ENCODE data around the gene PAIP2.
"Not testable (repeated sequence)": the region's sequence is repeated elsewhere in the genome, so short reads cannot be mapped to it uniquely, and the experiment has no call there.

The PAIP2 gene

GRCh38 chr5:139392678-139393496 is 51.2 kb downstream of the PAIP2 start:
- DNase-seq (ENCODE audit: low read depth), result peak; percentile 71

- no peak for DNase-seq (ENCODE audit: low read depth)
Measured at GRCh38 chr5:139393497-139394122, 52.0 kb downstream of the PAIP2 start.

GRCh38 chr5:139394123-139394653 is 52.5 kb downstream of the PAIP2 start:
- no peak for DNase-seq (ENCODE audit: low read depth)

GRCh38 chr5:139394654-139395566 is 53.3 kb downstream of the PAIP2 start, which contains the start of gene PROB1:
TSS of gene PROB1 (minus strand) at chr5:139395104. CDS start at chr5:139395081, 23 bp downstream.
- DNase-seq (ENCODE audit: low read depth), result no peak

- DNase-seq (ENCODE audit: low read depth), result no peak
Measured at GRCh38 chr5:139395844-139396640, 54.4 kb downstream of the PAIP2 start.

- DNase-seq (ENCODE audit: low read depth), result no peak
Measured at GRCh38 chr5:139396691-139397090, 55.0 kb downstream of the PAIP2 start.

- no peak for DNase-seq (ENCODE audit: low read depth)
Measured at GRCh38 chr5:139397921-139398320, 56.3 kb downstream of the PAIP2 start.

GRCh38 chr5:139399501-139400121 is 58.0 kb downstream of the PAIP2 start:
- DNase-seq (ENCODE audit: low read depth), result no peak

GRCh38 chr5:139401546-139401945 is 59.9 kb downstream of the PAIP2 start:
- DNase-seq (ENCODE audit: low read depth), result no peak

GRCh38 chr5:139402561-139403158 is 61.0 kb downstream of the PAIP2 start:
- DNase-seq (ENCODE audit: low read depth), result no peak

- DNase-seq (ENCODE audit: low read depth), result no peak
Measured at GRCh38 chr5:139403418-139403786, 61.7 kb downstream of the PAIP2 start.

GRCh38 chr5:139403787-139404483 is 62.3 kb downstream of the PAIP2 start, which contains the start of gene SPATA24:
TSS of gene SPATA24 (minus strand) at chr5:139404089. CDS start at chr5:139404060, 29 bp downstream.
- DNase-seq (ENCODE audit: low read depth), result peak; percentile 98

GRCh38 chr5:139404484-139404840 is 62.8 kb downstream of the PAIP2 start:
- DNase-seq (ENCODE audit: low read depth), result no peak

GRCh38 chr5:139406963-139407362 is 65.3 kb downstream of the PAIP2 start:
- DNase-seq (ENCODE audit: low read depth), result no peak

- DNase-seq (ENCODE audit: low read depth), result no peak
Measured at GRCh38 chr5:139407517-139407916, 65.9 kb downstream of the PAIP2 start.

- DNase-seq (ENCODE audit: low read depth), result no peak
Measured at GRCh38 chr5:139408191-139408590, 66.5 kb downstream of the PAIP2 start.

GRCh38 chr5:139409116-139409515 is 67.5 kb downstream of the PAIP2 start:
- not testable (repeated sequence) for DNase-seq (ENCODE audit: low read depth)

- DNase-seq (ENCODE audit: low read depth), result no peak
Measured at GRCh38 chr5:139410121-139410992, 68.7 kb downstream of the PAIP2 start.

All from activated T-cell treated with anti-CD3 and anti-CD28 coated beads for 24 hours (primary cell).